Measurements from ENCODE around the gene LTBP3.
A peak's percentile ranks its signal among the peaks of the same experiment; 100 is the strongest.

Gene LTBP3

DNA sequence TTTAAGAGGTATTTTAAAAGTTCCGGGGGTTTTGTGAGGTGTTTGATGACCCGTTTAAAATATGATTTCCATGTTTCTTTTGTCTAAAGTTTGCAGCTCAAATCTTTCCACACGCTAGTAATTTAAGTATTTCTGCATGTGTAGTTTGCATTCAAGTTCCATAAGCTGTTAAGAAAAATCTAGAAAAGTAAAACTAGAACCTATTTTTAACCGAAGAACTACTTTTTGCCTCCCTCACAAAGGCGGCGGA lies 59.5 kb downstream of the LTBP3 start:
- no peak for DNase-seq (ENCODE audit: extremely low read depth in 1 of 2, low read depth in 1 of 2)

DNA sequence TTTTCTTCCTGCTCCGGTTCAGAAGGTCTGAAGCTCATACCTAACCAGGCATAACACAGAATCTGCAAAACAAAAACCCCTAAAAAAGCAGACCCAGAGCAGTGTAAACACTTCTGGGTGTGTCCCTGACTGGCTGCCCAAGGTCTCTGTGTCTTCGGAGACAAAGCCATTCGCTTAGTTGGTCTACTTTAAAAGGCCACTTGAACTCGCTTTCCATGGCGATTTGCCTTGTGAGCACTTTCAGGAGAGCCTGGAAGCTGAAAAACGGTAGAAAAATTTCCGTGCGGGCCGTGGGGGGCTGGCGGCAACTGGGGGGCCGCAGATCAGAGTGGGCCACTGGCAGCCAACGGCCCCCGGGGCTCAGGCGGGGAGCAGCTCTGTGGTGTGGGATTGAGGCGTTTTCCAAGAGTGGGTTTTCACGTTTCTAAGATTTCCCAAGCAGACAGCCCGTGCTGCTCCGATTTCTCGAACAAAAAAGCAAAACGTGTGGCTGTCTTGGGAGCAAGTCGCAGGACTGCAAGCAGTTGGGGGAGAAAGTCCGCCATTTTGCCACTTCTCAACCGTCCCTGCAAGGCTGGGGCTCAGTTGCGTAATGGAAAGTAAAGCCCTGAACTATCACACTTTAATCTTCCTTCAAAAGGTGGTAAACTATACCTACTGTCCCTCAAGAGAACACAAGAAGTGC lies 60.0 kb downstream of the LTBP3 start:
- peak in 1 of 2 donors; percentile 54 for DNase-seq (ENCODE audit: extremely low read depth in 1 of 2, low read depth in 1 of 2)

DNA sequence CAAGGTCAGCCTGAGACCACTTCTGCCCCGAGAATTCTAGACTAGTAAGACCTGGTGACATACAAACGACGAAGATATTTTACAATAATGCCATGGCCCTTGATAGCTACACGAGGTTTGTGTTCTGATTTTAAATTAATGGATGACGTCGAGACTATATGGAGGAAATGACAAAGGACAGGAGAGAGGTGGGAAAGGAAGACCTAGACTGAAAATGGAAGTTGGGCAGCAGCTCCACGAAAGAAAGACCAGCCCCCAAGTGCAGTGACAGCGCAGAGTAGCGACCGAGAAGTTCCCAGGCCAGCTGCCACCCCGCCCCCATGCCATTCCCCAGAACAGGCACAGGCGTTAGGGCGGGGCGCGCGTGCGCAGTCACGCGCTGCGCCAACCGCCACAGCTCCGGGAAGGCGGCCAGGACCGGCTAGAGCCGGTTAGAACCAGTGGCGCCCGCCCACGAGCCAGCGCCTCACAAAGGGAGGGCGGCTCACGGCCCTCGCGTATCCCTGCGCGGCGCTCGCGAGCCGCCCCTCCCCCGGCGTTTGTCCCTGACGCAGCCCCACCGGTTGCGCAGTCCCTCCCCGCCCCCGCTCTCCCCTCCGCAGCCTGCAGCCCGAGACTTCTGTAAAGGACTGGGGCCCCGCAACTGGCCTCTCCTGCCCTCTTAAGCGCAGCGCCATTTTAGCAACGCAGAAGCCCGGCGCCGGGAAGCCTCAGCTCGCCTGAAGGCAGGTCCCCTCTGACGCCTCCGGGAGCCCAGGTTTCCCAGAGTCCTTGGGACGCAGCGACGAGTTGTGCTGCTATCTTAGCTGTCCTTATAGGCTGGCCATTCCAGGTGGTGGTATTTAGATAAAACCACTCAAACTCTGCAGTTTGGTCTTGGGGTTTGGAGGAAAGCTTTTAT lies 60.8 kb downstream of the LTBP3 start:
- DNase-seq (ENCODE audit: extremely low read depth in 1 of 2, low read depth in 1 of 2) = peak; percentile 98 to 100

DNA sequence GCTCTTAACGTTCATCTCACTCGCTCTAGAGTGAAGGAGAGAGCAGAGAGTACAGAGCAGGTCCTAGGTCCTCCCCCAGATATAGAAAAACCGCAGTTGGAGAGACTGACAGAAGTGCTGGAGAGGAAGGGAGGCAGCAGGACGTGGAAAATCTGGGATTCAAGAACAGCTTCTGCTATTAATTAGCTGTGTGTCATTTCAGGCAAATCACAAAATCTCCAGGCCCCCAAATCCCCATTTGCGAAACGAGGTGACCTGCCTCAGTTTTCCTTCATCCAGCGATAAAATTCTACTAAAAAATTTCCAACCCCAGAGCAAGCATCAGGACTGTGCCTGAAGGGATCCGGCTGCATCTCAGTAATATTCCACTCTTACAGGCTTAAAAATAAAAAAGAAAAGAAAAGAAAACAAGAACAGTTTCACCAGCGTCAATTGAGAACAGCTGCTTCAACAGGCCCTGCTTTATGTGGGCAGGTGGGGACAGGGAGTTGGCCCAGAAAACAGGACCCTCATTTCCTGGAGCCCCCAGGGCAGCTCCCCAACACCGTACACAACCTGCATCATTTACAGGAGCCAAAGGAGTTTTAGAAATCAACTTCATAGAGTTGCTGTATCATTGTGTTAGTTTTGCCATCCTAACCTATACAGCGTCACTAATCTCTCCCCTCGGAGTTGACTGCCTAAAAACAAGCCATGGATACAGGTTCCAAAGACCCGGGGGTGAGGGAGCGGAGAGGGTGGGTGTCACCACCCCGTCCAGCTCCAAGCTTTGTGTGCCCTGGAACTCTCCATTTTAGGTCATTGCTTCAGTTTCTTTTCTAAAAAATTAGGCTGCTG lies 61.6 kb downstream of the LTBP3 start:
- DNase-seq (ENCODE audit: extremely low read depth in 1 of 2, low read depth in 1 of 2) = no peak

DNA sequence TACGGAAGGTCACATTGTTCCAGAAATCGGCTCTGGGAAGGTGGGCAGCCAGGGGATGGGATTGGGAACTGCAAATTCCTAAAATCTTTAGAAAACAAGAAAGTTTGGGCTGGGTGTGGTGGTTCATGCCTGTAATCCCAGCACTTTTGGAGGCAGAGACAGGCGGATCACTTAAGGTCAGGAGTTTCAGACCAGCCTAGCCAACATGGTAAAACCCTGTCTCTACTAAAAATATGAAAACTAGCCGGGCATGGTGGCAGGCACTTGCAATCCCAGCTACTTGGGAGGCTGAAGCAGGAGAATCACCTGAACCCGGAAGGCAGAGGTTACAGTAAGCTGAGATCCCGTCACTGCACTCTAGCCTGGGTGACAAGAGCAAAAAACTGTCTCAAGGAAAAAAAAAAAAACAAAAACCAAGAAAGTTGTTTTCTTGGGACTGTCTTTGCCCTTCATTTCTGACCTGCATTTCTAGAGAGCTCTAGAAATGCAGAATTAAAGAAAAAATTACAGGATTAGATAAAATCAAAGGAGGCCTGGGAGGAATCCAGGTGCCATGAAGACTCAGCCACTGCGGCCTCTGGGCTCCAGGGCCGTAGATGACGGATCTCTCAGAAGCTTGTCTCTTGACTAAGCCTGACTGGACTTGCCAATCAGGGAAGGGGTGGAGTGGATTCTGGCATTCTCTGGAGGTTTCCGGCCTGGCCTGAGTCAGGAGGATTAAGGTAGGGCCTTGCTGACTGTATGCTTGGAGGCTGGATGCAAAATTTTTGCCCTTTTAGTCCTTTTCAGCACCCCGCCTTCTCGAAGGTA lies 64.6 kb downstream of the LTBP3 start:
- no peak for DNase-seq (ENCODE audit: extremely low read depth in 1 of 2, low read depth in 1 of 2)

DNA sequence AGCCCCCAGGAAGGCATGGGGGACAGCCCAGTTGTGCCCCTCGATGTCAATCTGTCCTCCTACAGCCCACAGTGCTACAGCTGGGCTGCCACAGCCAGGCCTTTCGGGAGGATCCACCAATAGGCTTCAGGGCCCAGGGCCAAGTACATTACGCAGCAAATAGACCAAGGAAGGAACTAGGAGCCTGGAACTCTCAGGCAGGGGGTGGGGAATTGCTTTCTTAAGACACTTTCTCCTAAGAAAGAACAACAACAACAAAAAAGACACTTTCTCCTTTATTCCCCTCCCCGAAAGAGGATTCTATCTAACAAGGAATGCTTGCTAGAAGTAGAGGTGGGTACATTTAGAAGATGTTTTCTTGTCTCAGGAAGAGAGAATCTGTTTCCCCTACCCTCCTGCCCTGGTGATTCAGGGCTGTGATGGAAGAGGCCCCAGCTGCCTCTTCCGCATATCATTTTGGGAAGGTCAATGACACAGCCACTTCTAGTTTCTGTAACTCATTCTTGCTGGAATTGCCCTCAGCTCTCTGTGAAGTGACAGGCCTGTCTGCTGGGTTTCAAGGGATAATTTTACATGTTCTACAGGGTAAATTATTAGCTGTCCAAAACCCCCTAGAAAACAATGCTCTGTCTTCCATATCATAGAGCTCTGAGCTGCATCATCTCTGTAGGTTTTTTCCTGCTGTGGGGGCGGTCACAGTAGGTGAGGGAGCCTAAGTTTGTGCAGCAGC lies 65.4 kb downstream of the LTBP3 start:
- no peak for DNase-seq (ENCODE audit: extremely low read depth in 1 of 2, low read depth in 1 of 2)

DNA sequence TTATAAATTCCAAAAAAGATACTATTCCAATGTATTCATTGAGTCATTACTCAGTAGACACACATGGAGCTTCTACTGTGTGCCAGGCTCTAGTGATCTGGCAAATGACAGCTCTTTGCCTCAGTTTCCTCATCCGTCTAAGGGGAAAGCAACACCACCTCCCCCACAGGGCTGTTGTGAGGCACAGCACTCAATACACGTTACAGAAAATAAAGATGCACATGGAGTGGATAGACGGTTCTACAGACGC lies 65.8 kb downstream of the LTBP3 start:
- DNase-seq (ENCODE audit: extremely low read depth in 1 of 2, low read depth in 1 of 2) = no peak

DNA sequence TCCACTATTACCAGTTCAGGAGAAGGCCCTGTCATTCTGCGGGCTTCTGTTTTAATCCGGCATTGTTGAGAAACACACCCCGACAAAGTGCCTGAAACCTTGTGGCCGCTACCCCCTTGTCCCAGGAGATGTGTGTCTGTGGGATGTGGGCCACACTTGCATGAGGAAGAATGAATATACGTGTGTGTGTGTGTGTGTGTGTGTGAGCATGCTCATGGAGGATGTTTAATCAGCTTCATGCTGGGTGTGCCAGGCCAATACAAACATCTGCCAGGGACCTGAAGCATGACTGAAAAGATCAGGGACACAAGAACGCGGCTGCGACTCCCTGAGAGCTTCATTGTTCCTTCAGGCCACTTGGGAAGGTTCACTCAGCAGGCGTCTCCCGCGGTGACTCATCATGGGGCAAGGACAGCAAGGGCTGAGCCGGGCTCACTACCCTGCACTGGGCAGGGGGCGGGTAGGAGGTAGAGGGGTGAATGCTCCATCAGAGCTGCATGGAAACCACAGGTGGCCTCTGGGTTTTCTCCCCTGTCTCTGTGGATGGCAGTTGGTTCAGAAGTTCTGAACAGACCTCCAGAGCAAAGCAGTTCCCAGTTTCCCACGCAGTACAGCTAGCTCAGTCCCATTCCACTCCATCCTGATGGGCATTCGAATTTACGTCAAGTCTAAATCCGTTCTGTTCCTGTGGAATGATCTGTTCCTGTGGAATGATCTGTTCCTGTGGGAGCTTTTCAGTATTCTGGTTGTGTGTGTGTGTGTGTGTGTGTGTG lies 66.4 kb downstream of the LTBP3 start:
- no peak for DNase-seq (ENCODE audit: extremely low read depth in 1 of 2, low read depth in 1 of 2)

DNA sequence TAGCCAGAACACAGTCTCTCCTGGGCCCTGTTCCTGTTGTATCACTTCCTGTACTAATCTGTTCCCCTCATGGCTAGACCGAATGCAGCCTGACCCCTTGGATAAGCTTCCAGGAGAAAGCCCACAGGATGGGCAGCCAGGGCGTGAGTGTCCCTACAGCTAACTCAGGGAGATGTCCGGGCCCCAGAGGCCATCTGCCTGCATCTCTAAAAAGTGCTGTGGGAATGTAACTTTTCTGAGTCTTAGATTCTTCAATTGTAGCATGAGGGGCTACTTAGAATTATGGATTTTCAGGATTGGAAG lies 67.0 kb downstream of the LTBP3 start:
- DNase-seq (ENCODE audit: extremely low read depth in 1 of 2, low read depth in 1 of 2) = no peak

DNA sequence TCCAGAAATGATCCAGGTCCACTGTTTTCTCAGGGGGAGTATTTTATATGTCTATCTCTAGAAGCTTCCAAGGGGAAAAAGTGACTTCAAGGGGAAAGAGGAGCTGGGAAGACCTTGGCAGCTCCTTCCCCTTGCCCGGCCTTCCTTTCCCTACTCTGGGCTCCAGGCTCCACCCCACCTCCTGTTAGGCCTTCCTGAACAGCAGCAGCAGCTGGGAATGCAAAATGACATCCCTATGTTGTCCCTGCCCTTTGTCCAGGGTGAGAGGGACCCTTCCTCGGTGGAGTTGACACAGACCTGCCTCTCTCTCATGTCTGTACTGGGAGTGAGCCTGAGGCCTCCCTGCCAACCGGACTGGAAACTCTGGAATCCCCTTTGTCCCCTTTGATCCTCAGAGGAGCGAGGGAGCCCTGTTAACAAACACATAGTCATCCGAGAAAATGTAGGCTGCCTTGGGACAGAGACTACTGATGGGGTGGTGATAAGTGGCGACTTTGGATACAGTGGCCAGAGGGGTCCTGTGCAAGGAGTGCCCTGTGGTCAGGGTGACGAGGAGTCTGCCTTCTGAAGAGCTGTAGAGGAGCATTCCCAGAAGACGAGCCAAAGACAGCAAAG lies 68.3 kb downstream of the LTBP3 start:
- no peak for DNase-seq (ENCODE audit: extremely low read depth in 1 of 2, low read depth in 1 of 2)

DNA sequence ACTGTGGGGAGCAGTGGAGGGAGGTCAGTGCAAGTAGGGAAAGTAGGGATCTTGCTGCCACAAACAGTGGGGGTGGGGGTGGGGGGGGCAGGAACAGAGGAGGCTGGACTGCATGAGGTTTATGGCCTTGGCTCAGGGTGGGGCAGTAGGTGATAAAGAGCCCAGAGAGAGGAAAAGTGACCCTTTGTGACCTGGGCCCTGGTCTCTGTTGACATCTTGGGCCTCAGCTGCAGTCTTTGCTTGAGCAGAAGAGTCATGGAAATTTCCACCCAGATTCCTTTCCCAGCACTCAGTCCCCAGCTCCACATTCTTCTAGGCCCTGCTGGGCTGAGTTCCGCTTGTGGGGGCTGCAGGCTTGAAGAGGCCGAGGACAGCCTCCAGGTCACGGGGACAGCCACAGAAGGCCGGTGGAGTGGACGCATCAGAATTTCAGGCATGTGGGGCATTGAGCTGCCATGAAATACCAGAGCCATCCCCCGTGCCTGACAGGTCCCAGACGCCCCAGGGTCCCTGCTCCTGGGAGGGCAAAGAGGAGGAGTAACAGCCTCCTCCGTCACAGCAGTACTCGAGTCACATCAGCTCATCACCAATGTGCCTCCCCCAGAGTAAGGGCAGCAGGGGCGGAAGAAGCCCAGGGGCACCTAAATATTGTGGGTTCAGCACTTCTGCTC lies 69.0 kb downstream of the LTBP3 start:
- no peak for DNase-seq (ENCODE audit: extremely low read depth in 1 of 2, low read depth in 1 of 2)

Measured in stimulated activated CD8-positive, alpha-beta memory T cell treated with anti-CD3 and anti-CD28 coated beads, Interleukin-7, amount 100 ng/mL, for 48 hours (primary cell).